Breast epithelium (tissue), 4 donors: ENCODE results near the gene DNM1. TPM values are rescaled to one million over a fixed set of nuclear protein-coding genes. Genes with fewer than 3 reads are reported as not detected.

Source experiments
- DNase-seq, 2 donors: peaks; one replicate each; pipeline ENCODE4 v3.0.0-alpha.2; 2019; ENCODE audit warnings: low spot score in 2 of 2
- H3K27ac ChIP-seq, 2 donors: fragments of 200-600 bp; sonication (generic) in 1 of 2; one replicate each; pipeline ENCODE4 v1.5.1; 2016 to 2019; ENCODE audit warnings: mild to moderate bottlenecking in 1 of 2
- H3K27me3 ChIP-seq, 2 donors: fragments of 200-600 bp; sonication (generic) in 1 of 2; one replicate each; pipeline versions ENCODE4 v1.5.1 to v1.6.0; 2017 to 2019; ENCODE audit warnings: control low read depth in 1 of 2, mild to moderate bottlenecking in 1 of 2
- H3K36me3 ChIP-seq: fragments of 200-600 bp; one replicate; pipeline ENCODE4 v1.5.1; 2019
- H3K4me1 ChIP-seq, 2 donors: fragments of 200-600 bp; sonication (generic); one replicate each; pipeline ENCODE4 v1.5.1; 2016 to 2019; ENCODE audit warnings: control low read depth in 1 of 2
- H3K4me3 ChIP-seq, 3 donors: fragments of 200-600 bp; sonication (generic); 1 replicate in 2 of 3; 2 replicates in 1 of 3; pipeline ENCODE4 v1.5.1; 2016 to 2019; ENCODE audit warnings: mild to moderate bottlenecking in 3 of 3, moderate library complexity in 2 of 3
- H3K9me3 ChIP-seq, 2 donors: fragments of 200-600 bp; sonication (generic) in 1 of 2; one replicate each; pipeline ENCODE4 v1.5.1; 2016 to 2019; ENCODE audit warnings: control low read depth in 1 of 2
- CTCF ChIP-seq, 3 donors: fragments of 450-650 bp; IDR thresholded peaks; one replicate each; pipeline ENCODE4 v1.5.1; 2016 to 2017; ENCODE audit warnings: antibody characterized with exemption in 3 of 3, mild to moderate bottlenecking in 3 of 3, moderate library complexity in 3 of 3
- POLR2A ChIP-seq: fragments of 450-650 bp; IDR thresholded peaks from one replicate; pipeline ENCODE4 v1.6.1; 2016; ENCODE audit warnings: antibody characterized with exemption, mild to moderate bottlenecking, moderate library complexity
- POLR2AphosphoS5 ChIP-seq, 3 donors: sonication (generic); formaldehyde crosslinking; IDR thresholded peaks; one replicate each; pipeline ENCODE4 v1.6.1; 2017; ENCODE audit warnings: antibody characterized with exemption in 3 of 3
- intact Hi-C: fragments of 100-400 bp; cut with DNase I; formaldehyde crosslinking; loops from one replicate; pipeline ENCODE4 v1.15.1; 2023; ENCODE audit warnings: low total_unique reads
- total RNA-seq, 3 donors: library from RNA; depleted of rRNA; stranded (reverse); fragments of >200 nt; gene quantifications; one replicate each; pipeline ENCODE4 v1.1.0, GENCODE V29; 2016

DNM1 gene
- total RNA-seq, 3 donors from 2014 or later: 11.3 to 36.0 (median 12.5) TPM

GRCh38 chr9:128218518-128219389 lies 15.6 kb downstream of the DNM1 start:
- no peaks in the 10 kb centered on the region for H3K9me3 ChIP-seq
- TF ChIP-seq POLR2AphosphoS5 (IDR thresholded peaks at IDR 0.05): no peak
- TF ChIP-seq CTCF (IDR thresholded peaks at IDR 0.05): peak in 2 of 3 donors; percentile 18 to 19
- no peak for TF ChIP-seq POLR2A
- peak overlapping the region; percentile 35 to 53 for H3K27ac ChIP-seq
- H3K27me3 ChIP-seq: no peaks in the 10 kb centered on the region
- peak; percentile 95 to 96 for DNase-seq
- no peaks in the 10 kb centered on the region for H3K4me1 ChIP-seq
- peak overlapping the region; percentile 23 to 63 (median 38) for H3K4me3 ChIP-seq
- H3K36me3 ChIP-seq: no peaks in the 10 kb centered on the region
- intact Hi-C loops: loop anchor here (5.0 kb wide), 1 partner anchor 534 kb away; no protein-coding TSS in a partner anchor

GRCh38 chr9:128219831-128220230 lies 16.7 kb downstream of the DNM1 start:
- H3K27me3 ChIP-seq: no peaks in the 10 kb centered on the region
- no peak for TF ChIP-seq POLR2A
- no peak for TF ChIP-seq POLR2AphosphoS5 (IDR thresholded peaks at IDR 0.05)
- no peak for TF ChIP-seq CTCF (IDR thresholded peaks at IDR 0.05)
- intact Hi-C loops: loop anchor here (5.0 kb wide), 1 partner anchor 532 kb away; no protein-coding TSS in a partner anchor
- no peak overlapping the region for H3K4me3 ChIP-seq
- DNase-seq: no peak
- H3K27ac ChIP-seq: no peak overlapping the region
- no peaks in the 10 kb centered on the region for H3K9me3 ChIP-seq
- no peaks in the 10 kb centered on the region for H3K4me1 ChIP-seq
- no peaks in the 10 kb centered on the region for H3K36me3 ChIP-seq

GRCh38 chr9:128222026-128222425 lies 18.8 kb downstream of the DNM1 start:
- intact Hi-C loops: no loop called here
- Histone ChIP-seq H3K4me1 (no peaks in the 10 kb centered on the region), H3K27me3 (no peaks in the 10 kb centered on the region), H3K36me3 (no peaks in the 10 kb centered on the region), H3K27ac (no peak overlapping the region), H3K9me3 (no peaks in the 10 kb centered on the region), H3K4me3 (no peak overlapping the region)
- TF ChIP-seq POLR2A: no peak
- TF ChIP-seq POLR2AphosphoS5 (IDR thresholded peaks at IDR 0.05): no peak
- no peak for TF ChIP-seq CTCF (IDR thresholded peaks at IDR 0.05)
- DNase-seq: no peak

DNA sequence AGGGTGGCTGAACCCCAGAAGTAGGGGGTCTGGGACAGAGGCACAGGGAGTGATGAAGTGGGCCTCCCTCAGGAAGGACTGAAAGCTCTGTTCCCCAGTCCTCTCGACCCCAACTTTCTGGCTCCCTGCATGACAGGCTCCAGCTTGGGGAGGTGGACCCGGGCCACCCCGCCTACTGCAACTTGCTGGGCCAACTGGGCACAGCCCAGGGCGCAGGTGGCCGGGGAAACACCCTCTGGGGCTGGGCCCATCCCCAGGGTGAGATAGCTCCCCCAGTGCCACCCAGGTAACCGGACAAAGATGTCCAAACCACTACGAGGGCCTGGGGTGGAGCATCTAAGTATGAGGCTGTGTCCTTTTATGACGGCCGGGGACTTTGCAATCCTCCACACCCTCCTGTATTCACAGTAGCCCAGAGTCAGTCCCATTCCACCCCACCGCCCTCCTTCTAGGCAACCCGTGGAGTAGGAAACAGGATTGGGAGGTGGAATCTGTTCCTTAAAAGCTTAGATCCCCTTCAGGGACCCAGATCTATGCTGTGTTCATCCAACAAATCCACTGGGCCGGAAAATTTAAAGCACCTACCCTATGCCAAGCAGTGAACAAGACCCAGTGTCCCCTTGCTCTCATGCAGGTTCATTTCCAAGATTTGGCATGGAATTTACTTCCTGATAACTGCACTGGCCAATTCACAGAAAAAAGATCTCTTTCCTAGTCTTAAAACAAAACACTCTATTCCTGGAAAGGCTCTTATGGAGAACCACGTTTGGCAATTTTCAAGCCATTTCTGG lies 19.9 kb downstream of the DNM1 start:
- no peaks in the 10 kb centered on the region for H3K36me3 ChIP-seq
- DNase-seq: no peak
- H3K4me1 ChIP-seq: no peaks in the 10 kb centered on the region
- H3K9me3 ChIP-seq: no peaks in the 10 kb centered on the region
- no peaks in the 10 kb centered on the region for H3K27me3 ChIP-seq
- H3K27ac ChIP-seq: no peak overlapping the region
- TF ChIP-seq CTCF (IDR thresholded peaks at IDR 0.05) (no peak), POLR2A (no peak)
- intact Hi-C loops: no loop called here
- H3K4me3 ChIP-seq: no peak overlapping the region

- TF ChIP-seq CTCF (IDR thresholded peaks at IDR 0.05) (no peak), POLR2AphosphoS5 (IDR thresholded peaks at IDR 0.05) (no peak), POLR2A (no peak)
- H3K27me3 ChIP-seq: no peaks in the 10 kb centered on the region
- H3K4me3 ChIP-seq: no peak overlapping the region
- intact Hi-C loops: no loop called here
- no peak overlapping the region for H3K27ac ChIP-seq
- H3K4me1 ChIP-seq: no peaks in the 10 kb centered on the region
- DNase-seq: no peak
- H3K9me3 ChIP-seq: no peaks in the 10 kb centered on the region
- H3K36me3 ChIP-seq: no peaks in the 10 kb centered on the region
These were observed 21.7 kb downstream of the DNM1 start for GRCh38 chr9:128224877-128225276.
